ENCODE measurements around the gene PLEKHA6.
"Not testable (repeated sequence)": the region's sequence is repeated elsewhere in the genome, so short reads cannot be mapped to it uniquely, and the experiment has no call there.

PLEKHA6 gene

GRCh38 chr1:204241050-204241449 lies 118.7 kb downstream of the PLEKHA6 start:
- DNase-seq (ENCODE audit: low read depth): no peak

GRCh38 chr1:204240233-204240632 lies 119.5 kb downstream of the PLEKHA6 start:
- no peak for DNase-seq (ENCODE audit: low read depth)

GRCh38 chr1:204239401-204239800 lies 120.3 kb downstream of the PLEKHA6 start:
- DNase-seq (ENCODE audit: low read depth): not testable (repeated sequence)

GRCh38 chr1:204238520-204238919 lies 121.2 kb downstream of the PLEKHA6 start:
- not testable (repeated sequence) for DNase-seq (ENCODE audit: low read depth)

- not testable (repeated sequence) for DNase-seq (ENCODE audit: low read depth)
Observed at GRCh38 chr1:204237515-204237914, 122.2 kb downstream of the PLEKHA6 start.

DNA sequence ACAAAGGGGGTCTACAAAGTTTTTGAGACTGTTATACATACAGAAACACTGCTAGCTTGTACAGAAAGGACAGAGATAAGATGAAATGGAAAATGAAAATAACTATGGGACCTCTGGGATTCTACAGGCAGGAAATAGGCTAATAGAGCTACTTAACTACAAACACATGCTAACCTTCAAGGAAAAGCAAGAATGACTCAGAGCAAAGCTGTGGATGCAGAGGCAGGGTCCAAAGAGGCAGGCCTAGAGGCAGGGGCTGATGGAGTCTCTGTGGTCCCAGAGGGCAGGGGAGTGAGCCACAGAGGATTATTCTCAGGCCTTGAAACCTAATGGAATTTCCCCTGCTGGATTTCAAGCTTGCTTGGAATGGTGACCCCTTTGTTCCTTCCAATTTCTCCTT lies 127.2 kb downstream of the PLEKHA6 start:
- DNase-seq (ENCODE audit: low read depth): peak; percentile 43

- DNase-seq (ENCODE audit: low read depth): no peak
Observed at GRCh38 chr1:204230211-204230610, 129.5 kb downstream of the PLEKHA6 start.

DNA sequence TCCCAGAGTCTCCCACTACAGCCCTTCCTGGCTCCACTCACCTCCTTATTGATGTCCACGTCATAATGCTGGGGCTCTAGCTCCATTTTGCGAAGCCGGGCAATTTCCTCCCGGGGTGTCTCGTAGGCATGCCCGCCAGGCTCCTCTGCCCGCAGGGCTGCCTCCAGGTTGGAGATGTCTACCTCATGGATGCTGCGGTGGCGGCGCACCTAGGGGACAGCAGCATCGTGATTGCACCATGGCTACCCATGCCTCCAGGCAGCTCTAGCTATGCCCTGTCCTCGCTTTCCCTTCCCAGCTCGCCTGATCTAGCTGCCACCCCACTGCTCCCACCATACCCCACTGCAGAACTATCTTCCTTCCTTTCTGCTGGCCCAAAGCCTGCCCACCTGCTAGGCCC lies 130.8 kb downstream of the PLEKHA6 start:
- DNase-seq (ENCODE audit: low read depth): no peak

DNA sequence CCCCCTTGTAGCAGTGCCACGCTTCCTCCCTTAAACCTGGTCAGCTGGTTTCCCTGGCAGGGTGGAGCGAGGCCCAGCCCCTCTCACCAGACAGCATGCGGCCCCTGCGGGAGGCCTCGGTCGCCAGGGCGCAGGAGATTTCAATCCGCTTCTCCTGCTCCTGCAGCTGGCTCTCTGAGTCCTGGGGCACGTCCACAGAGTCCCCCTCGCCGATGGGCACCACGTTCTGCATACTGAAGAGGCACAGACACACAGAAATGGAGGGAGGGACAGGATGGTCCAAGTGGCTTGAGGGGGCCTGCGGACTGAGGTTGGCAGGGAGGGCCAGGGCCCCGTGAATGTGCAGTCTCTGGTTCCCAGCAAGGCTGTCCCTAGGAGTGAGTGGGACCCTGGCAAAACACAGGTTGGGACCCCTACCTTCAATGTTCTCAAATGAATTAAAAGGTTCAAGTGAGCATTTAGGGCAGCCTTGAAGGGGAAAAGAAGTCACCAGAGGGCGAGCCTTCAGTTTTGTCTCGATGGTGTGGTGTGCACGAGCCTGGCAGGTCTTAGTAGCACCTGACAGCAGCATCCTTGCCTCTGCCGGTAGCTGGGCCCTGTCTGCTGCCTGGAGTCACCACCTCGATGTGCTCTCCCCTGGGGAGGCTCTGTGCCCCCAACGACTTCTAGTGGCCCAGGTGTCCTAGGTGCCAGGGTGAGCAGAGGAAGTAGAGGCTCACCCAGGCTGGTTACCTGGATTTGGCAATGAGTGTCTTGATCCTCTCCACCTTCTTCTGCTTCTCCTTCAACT lies 131.5 kb downstream of the PLEKHA6 start:
- no peak for DNase-seq (ENCODE audit: low read depth)

- no peak for DNase-seq (ENCODE audit: low read depth)
Observed at GRCh38 chr1:204227351-204227750, 132.4 kb downstream of the PLEKHA6 start.

DNA sequence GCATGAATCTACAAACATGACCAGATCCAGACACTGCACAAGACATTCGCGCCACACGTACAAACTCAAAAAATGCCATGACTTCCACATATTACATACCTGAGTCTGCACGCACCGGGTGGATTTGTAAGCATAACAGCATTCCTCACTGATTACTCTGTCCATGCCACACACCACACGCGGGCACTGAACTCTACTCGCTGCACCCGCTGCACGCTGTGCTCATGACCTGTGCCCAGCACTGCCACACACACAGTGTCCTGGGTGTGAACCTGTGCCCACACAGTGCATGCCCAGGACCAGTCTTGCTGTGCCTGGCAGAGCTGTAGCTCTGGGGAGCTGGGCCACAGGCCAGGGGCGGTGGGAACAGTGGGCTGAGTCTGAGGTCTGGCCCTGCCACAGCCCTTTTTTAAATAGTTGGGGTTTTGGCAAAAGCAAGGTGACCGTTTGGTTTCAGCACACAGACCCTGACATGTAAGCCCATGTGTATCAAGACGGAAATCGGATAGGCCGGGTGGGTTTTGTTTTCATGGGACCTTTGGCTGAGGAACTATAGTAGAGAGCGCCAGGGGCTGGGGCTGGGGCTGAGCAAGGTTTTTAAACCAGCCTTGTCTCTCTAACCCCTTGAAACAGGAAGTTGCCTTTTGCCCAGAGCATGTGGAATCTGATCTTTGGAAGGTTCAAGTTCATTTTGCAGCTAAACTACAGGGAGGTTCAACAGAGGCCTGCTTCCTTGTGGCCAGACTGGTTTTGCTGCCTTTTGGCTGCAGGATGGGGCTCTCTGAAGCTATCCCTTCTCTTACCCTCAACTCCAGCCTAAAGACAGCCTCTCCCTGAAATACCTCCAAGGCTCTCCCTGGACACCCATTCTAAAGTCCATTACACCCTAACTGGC lies 133.6 kb downstream of the PLEKHA6 start:
- no peak for DNase-seq (ENCODE audit: low read depth)

DNA sequence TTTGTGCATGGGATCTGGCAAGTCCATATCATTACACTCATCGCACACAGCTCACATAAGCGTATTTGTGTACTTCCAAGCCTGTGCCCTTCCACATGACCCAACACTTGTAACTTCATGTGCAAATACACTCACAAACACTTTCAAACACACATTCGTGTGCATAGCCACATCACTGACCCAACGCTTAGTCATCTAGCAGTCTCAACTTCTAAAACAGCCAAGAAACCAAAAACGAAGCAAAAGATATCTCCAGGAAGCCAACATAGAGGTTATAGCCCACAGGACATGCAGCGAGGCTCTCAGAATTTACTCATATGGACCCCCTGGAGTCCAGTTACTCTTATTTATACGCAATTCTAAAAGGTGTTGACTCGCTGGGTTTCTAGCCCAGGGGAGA lies 135.1 kb downstream of the PLEKHA6 start:
- no peak for DNase-seq (ENCODE audit: low read depth)

- no peak for DNase-seq (ENCODE audit: low read depth)
Observed at GRCh38 chr1:204223129-204223860, 136.4 kb downstream of the PLEKHA6 start.

DNA sequence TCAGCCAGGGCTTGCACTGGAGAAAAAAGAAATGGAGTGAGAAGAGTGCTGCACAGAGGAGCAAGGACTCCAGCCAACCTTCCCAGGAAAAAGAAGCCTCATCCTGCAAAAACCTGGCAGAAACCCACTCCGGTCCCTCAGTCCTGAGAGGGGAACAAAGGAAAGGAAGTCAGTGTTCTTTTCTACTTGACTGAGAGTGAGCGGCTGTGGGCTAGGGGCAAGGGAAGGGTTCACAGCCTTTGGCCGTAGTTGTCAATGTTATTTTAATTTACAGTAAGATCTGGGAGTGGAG lies 137.0 kb downstream of the PLEKHA6 start:
- no peak for DNase-seq (ENCODE audit: low read depth)

GRCh38 chr1:204222006-204222763 lies 137.5 kb downstream of the PLEKHA6 start:
- DNase-seq (ENCODE audit: low read depth): no peak

GRCh38 chr1:204221271-204221670 lies 138.5 kb downstream of the PLEKHA6 start:
- no peak for DNase-seq (ENCODE audit: low read depth)

- no peak for DNase-seq (ENCODE audit: low read depth)
Observed at GRCh38 chr1:204219971-204220616, 139.6 kb downstream of the PLEKHA6 start.

GRCh38 chr1:204218552-204218951 lies 141.2 kb downstream of the PLEKHA6 start:
- DNase-seq (ENCODE audit: low read depth): no peak

DNA sequence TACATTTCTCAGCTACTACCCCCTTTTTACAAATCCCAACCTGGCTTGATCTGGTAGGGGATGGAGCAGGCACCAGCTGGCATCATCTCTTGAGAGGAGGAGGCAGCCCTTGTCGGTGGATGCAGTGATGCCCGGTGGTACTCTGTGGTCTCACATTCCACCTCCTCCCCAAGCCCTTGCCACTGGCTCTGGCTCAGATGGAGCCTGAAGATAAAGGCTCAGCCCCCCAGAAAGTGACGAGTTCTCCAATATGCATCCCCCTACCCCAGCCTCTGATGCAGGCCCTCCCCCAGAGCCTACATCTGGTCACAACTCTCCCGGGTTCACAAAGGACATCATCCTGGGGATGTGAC lies 142.1 kb downstream of the PLEKHA6 start:
- no peak for DNase-seq (ENCODE audit: low read depth)

GRCh38 chr1:204216880-204217647 lies 142.7 kb downstream of the PLEKHA6 start:
- no peak for DNase-seq (ENCODE audit: low read depth)

- DNase-seq (ENCODE audit: low read depth): no peak
Observed at GRCh38 chr1:204216236-204216635, 143.5 kb downstream of the PLEKHA6 start.
